WTC11 (cell line): ENCODE measurements around the gene CRYBA4. TPM values are rescaled to one million over a fixed set of nuclear protein-coding genes. Genes with fewer than 3 reads are reported as not detected.

Experiments
- ATAC-seq: fragments of 200-7000 bp; cut with Tn5 transposase; 2 replicates; pipeline ENCODE4 v1.10.0; 2021; ENCODE audit warnings: mild to moderate bottlenecking, moderate library complexity
- CTCF ChIA-PET: fragments of 300-600 bp; sonication (Branson Sonifier 250); formaldehyde crosslinking; loops from one replicate; lab custom pipeline; 2021; ENCODE audit warnings: antibody characterized with exemption; lab: Charles Lee
- POLR2A ChIA-PET: fragments of 350-600 bp; sonication (Branson Sonifier 250); formaldehyde crosslinking; loops from one replicate; lab custom pipeline; 2021; ENCODE audit warnings: antibody characterized with exemption; lab: Charles Lee
- DNase-seq: peaks from one replicate; pipeline ENCODE4 v3.0.0; 2021; ENCODE audit warnings: low spot score
- H3K27ac Mint-ChIP-seq: 2 replicates; pipeline ENCODE4 v1.8.0; 2021; ENCODE audit warnings: mixed read lengths
- H3K27me3 Mint-ChIP-seq: 2 replicates; pipeline ENCODE4 v1.8.0; 2021; ENCODE audit warnings: low read depth, mild to moderate bottlenecking, moderate library complexity, mixed read lengths
- H3K36me3 Mint-ChIP-seq: 2 replicates; pipeline ENCODE4 v1.8.0; 2021; ENCODE audit warnings: mixed read lengths
- H3K4me1 Mint-ChIP-seq: 2 replicates; pipeline ENCODE4 v1.8.0; 2022; ENCODE audit warnings: mixed read lengths
- H3K4me3 Mint-ChIP-seq: 2 replicates; pipeline ENCODE4 v1.8.0; 2021; ENCODE audit warnings: mild to moderate bottlenecking, moderate library complexity, mixed read lengths
- H3K9me3 Mint-ChIP-seq: 2 replicates; pipeline ENCODE4 v1.8.0; 2021; ENCODE audit warnings: mixed read lengths
- ELF4 ChIP-seq: sonication (generic); formaldehyde crosslinking; IDR thresholded peaks from 2 replicates; pipeline ENCODE4 v1.8.1; 2022; ENCODE audit warnings: low read depth, mild to moderate bottlenecking, moderate library complexity, missing genetic modification reagents
- FOXK1 ChIP-seq: sonication (generic); formaldehyde crosslinking; IDR thresholded peaks from 2 replicates; pipeline ENCODE4 v1.8.0; 2022; ENCODE audit warnings: mild to moderate bottlenecking, moderate library complexity, missing genetic modification reagents
- GTF2I ChIP-seq: fragments of 250-450 bp; sonication (Bioruptor Pico); conservative IDR thresholded peaks from 2 replicates; pipeline ENCODE4 v1.4.0; 2021; ENCODE audit warnings: mild to moderate bottlenecking
- HMGA2 ChIP-seq: fragments of 250-450 bp; sonication (Bioruptor Pico); IDR thresholded peaks from 2 replicates; pipeline ENCODE4 v1.4.0; 2021; ENCODE audit warnings: mild to moderate bottlenecking, moderate library complexity
- NFATC4 ChIP-seq: fragments of 250-450 bp; sonication (Bioruptor Pico); IDR thresholded peaks from 2 replicates; pipeline ENCODE4 v1.9.0; 2021; ENCODE audit warnings: mild to moderate bottlenecking
- NFE2L1 ChIP-seq: sonication (generic); formaldehyde crosslinking; IDR thresholded peaks from 2 replicates; pipeline ENCODE4 v1.8.1; 2023; ENCODE audit warnings: missing genetic modification reagents
- NFYB ChIP-seq: sonication (generic); formaldehyde crosslinking; conservative IDR thresholded peaks from 2 replicates; pipeline ENCODE4 v1.8.0; 2022; ENCODE audit warnings: low read depth, missing genetic modification reagents
- NR1H2 ChIP-seq: sonication (generic); formaldehyde crosslinking; IDR thresholded peaks from 2 replicates; pipeline ENCODE4 v1.9.0; 2021; ENCODE audit warnings: mild to moderate bottlenecking, moderate library complexity, missing genetic modification reagents
- SOX15 ChIP-seq: fragments of 250-450 bp; sonication (Bioruptor Pico); IDR thresholded peaks from 2 replicates; pipeline ENCODE4 v1.9.0; 2021; ENCODE audit warnings: mild to moderate bottlenecking
- TEAD4 ChIP-seq: sonication (generic); formaldehyde crosslinking; IDR thresholded peaks from 2 replicates; pipeline ENCODE4 v1.8.0; 2022; ENCODE audit warnings: mild to moderate bottlenecking, missing genetic modification reagents
- TP53 ChIP-seq: sonication (generic); formaldehyde crosslinking; IDR thresholded peaks from 2 replicates; pipeline ENCODE4 v1.8.1; 2023; ENCODE audit warnings: mild to moderate bottlenecking, missing genetic modification reagents
- ZNF121 ChIP-seq: sonication (generic); formaldehyde crosslinking; IDR thresholded peaks from 2 replicates; pipeline ENCODE4 v1.8.0; 2023; ENCODE audit warnings: missing genetic modification reagents
- ZNF232 ChIP-seq: sonication (generic); formaldehyde crosslinking; IDR thresholded peaks from 2 replicates; pipeline ENCODE4 v1.8.0; 2022; ENCODE audit warnings: mild to moderate bottlenecking, missing genetic modification reagents
- ZNF263 ChIP-seq: sonication (generic); formaldehyde crosslinking; IDR thresholded peaks from 2 replicates; pipeline ENCODE4 v1.8.1; 2022; ENCODE audit warnings: low read depth, mild to moderate bottlenecking, moderate library complexity, missing genetic modification reagents
- ZNF396 ChIP-seq: fragments of 250-450 bp; sonication (Bioruptor Pico); IDR thresholded peaks from 2 replicates; pipeline ENCODE4 v1.8.0; 2021; ENCODE audit warnings: mild to moderate bottlenecking, moderate library complexity, borderline replicate concordance
- total RNA-seq: library from RNA; stranded (reverse); gene quantifications from 3 replicates; pipeline ENCODE4 v1.2.3, GENCODE V29; 2021
- TF ChIP-seq, protein P1 (sequence below): sonication (generic); formaldehyde crosslinking; IDR thresholded peaks from 2 replicates; pipeline ENCODE4 v1.8.0; 2022; ENCODE audit warnings: missing genetic modification reagents
- TF ChIP-seq, protein P2 (sequence below): sonication (generic); formaldehyde crosslinking; IDR thresholded peaks from 2 replicates; pipeline ENCODE4 v1.8.1; 2022; ENCODE audit warnings: missing genetic modification reagents, borderline replicate concordance
- TF ChIP-seq, protein P3 (sequence below): sonication (generic); formaldehyde crosslinking; IDR thresholded peaks from 2 replicates; pipeline ENCODE4 v1.8.1; 2022; ENCODE audit warnings: mild to moderate bottlenecking, moderate library complexity, missing genetic modification reagents
- TF ChIP-seq, protein P4 (sequence below): sonication (generic); formaldehyde crosslinking; IDR thresholded peaks from 2 replicates; pipeline ENCODE4 v1.8.0; 2022; ENCODE audit warnings: mild to moderate bottlenecking, missing genetic modification reagents
- TF ChIP-seq, protein P5 (sequence below): sonication (generic); formaldehyde crosslinking; conservative IDR thresholded peaks from 2 replicates; pipeline ENCODE4 v1.8.1; 2023; ENCODE audit warnings: mild to moderate bottlenecking, low read depth, missing genetic modification reagents, moderate library complexity
- TF ChIP-seq, protein P6 (sequence below): sonication (generic); formaldehyde crosslinking; IDR thresholded peaks from 2 replicates; pipeline ENCODE4 v1.8.0; 2022; ENCODE audit warnings: mild to moderate bottlenecking, missing genetic modification reagents

CRYBA4 gene
- total RNA-seq, 1 experiment from 2014 or later = 0.81 TPM

DNA sequence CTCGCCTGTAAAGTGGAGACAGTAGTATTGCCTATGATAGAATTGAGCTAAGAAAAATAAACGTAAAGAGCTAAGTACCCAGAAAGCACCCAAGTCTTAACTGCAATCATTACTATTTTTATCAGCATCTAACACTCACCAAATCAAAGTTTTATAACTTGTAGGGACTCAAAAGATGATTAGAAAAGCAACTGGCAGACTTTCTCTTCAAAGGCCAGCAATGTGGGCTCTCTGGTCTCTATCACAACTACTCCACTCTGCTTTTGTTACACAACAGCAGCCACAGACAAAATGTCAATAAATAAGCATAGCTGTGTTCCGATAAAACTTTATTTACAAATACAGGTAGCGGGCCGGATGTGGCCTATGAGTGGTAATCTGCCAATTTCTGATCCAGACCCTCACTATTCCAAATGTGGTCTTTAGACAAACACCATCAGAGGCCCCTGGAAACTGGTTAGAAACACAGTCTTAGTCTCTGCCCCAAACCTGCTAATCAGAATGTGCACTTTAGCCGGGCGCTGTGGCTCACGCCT lies 40.1 kb upstream of the CRYBA4 start (continued):
- TF ChIP-seq, protein P1, sequence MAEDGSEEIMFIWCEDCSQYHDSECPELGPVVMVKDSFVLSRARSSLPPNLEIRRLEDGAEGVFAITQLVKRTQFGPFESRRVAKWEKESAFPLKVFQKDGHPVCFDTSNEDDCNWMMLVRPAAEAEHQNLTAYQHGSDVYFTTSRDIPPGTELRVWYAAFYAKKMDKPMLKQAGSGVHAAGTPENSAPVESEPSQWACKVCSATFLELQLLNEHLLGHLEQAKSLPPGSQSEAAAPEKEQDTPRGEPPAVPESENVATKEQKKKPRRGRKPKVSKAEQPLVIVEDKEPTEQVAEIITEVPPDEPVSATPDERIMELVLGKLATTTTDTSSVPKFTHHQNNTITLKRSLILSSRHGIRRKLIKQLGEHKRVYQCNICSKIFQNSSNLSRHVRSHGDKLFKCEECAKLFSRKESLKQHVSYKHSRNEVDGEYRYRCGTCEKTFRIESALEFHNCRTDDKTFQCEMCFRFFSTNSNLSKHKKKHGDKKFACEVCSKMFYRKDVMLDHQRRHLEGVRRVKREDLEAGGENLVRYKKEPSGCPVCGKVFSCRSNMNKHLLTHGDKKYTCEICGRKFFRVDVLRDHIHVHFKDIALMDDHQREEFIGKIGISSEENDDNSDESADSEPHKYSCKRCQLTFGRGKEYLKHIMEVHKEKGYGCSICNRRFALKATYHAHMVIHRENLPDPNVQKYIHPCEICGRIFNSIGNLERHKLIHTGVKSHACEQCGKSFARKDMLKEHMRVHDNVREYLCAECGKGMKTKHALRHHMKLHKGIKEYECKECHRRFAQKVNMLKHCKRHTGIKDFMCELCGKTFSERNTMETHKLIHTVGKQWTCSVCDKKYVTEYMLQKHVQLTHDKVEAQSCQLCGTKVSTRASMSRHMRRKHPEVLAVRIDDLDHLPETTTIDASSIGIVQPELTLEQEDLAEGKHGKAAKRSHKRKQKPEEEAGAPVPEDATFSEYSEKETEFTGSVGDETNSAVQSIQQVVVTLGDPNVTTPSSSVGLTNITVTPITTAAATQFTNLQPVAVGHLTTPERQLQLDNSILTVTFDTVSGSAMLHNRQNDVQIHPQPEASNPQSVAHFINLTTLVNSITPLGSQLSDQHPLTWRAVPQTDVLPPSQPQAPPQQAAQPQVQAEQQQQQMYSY (CRISPR knock-in tag) = no peak

DNA sequence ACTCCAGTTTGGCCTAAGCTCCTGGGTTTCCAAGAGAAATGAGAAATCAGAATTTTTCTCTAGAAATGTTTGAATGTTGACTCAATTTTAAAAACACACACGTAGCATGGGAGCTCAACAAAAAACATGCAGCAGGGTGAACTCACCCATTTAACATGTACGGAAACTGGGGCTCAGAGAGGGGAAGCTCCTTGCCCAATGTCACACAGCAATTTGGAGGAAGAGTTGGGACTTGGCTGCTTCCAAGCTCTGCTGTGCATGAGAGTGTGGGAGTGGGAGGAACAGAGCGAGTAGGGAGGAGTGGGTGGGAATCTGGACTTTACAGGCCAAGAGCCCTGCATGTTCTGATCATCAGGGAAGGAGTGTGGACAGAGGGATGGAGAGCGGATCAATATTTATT lies 37.8 kb upstream of the CRYBA4 start:
- POLR2A ChIA-PET = no interaction called here
- CTCF ChIA-PET = interaction anchor here (1.4 to 2.2 kb wide), 2 partner anchors 18 to 26 kb away, joined by 3 to 12 read pairs; no protein-coding TSS in a partner anchor

More for the DNA sequence above, 37.8 kb upstream of the CRYBA4 start:
- Mint-ChIP-seq H3K27ac (peak overlapping the region; percentile 86), H3K27me3 (no peaks in the 10 kb centered on the region), H3K36me3 (peaks cover 26% of the 10 kb centered on the region), H3K4me1 (peaks cover 75% of the 10 kb centered on the region), H3K9me3 (peaks cover 6% of the 10 kb centered on the region; the same call in 1 of the 2 replicates), H3K4me3 (no peak overlapping the region)
- DNase-seq = no peak
- no peak for ATAC-seq
- no peak for TF ChIP-seq SOX15 (CRISPR knock-in tag)
- TF ChIP-seq TP53 (CRISPR knock-in tag) = no peak
- TF ChIP-seq NFATC4 (CRISPR knock-in tag) = no peak
- TF ChIP-seq ZNF263 (CRISPR knock-in tag) = no peak
- TF ChIP-seq GTF2I (CRISPR knock-in tag) = no peak
- TF ChIP-seq, protein P2, sequence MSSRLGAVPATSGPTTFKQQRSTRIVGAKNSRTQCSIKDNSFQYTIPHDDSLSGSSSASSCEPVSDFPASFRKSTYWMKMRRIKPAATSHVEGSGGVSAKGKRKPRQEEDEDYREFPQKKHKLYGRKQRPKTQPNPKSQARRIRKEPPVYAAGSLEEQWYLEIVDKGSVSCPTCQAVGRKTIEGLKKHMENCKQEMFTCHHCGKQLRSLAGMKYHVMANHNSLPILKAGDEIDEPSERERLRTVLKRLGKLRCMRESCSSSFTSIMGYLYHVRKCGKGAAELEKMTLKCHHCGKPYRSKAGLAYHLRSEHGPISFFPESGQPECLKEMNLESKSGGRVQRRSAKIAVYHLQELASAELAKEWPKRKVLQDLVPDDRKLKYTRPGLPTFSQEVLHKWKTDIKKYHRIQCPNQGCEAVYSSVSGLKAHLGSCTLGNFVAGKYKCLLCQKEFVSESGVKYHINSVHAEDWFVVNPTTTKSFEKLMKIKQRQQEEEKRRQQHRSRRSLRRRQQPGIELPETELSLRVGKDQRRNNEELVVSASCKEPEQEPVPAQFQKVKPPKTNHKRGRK (CRISPR knock-in tag) = no peak
- TF ChIP-seq, protein P3, sequence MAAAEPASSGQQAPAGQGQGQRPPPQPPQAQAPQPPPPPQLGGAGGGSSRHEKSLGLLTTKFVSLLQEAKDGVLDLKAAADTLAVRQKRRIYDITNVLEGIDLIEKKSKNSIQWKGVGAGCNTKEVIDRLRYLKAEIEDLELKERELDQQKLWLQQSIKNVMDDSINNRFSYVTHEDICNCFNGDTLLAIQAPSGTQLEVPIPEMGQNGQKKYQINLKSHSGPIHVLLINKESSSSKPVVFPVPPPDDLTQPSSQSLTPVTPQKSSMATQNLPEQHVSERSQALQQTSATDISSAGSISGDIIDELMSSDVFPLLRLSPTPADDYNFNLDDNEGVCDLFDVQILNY (CRISPR knock-in tag) = no peak
- no peak for TF ChIP-seq ZNF396 (CRISPR knock-in tag)
- TF ChIP-seq ELF4 = no peak
- no peak for TF ChIP-seq ZNF232
- TF ChIP-seq FOXK1 (CRISPR knock-in tag) = no peak
- no peak for TF ChIP-seq NFYB (CRISPR knock-in tag)
- TF ChIP-seq, protein P4, sequence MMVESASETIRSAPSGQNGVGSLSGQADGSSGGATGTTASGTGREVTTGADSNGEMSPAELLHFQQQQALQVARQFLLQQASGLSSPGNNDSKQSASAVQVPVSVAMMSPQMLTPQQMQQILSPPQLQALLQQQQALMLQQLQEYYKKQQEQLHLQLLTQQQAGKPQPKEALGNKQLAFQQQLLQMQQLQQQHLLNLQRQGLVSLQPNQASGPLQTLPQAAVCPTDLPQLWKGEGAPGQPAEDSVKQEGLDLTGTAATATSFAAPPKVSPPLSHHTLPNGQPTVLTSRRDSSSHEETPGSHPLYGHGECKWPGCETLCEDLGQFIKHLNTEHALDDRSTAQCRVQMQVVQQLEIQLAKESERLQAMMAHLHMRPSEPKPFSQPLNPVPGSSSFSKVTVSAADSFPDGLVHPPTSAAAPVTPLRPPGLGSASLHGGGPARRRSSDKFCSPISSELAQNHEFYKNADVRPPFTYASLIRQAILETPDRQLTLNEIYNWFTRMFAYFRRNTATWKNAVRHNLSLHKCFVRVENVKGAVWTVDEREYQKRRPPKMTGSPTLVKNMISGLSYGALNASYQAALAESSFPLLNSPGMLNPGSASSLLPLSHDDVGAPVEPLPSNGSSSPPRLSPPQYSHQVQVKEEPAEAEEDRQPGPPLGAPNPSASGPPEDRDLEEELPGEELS (CRISPR knock-in tag) = no peak
- no peak for TF ChIP-seq ZNF121
- TF ChIP-seq, protein P5, sequence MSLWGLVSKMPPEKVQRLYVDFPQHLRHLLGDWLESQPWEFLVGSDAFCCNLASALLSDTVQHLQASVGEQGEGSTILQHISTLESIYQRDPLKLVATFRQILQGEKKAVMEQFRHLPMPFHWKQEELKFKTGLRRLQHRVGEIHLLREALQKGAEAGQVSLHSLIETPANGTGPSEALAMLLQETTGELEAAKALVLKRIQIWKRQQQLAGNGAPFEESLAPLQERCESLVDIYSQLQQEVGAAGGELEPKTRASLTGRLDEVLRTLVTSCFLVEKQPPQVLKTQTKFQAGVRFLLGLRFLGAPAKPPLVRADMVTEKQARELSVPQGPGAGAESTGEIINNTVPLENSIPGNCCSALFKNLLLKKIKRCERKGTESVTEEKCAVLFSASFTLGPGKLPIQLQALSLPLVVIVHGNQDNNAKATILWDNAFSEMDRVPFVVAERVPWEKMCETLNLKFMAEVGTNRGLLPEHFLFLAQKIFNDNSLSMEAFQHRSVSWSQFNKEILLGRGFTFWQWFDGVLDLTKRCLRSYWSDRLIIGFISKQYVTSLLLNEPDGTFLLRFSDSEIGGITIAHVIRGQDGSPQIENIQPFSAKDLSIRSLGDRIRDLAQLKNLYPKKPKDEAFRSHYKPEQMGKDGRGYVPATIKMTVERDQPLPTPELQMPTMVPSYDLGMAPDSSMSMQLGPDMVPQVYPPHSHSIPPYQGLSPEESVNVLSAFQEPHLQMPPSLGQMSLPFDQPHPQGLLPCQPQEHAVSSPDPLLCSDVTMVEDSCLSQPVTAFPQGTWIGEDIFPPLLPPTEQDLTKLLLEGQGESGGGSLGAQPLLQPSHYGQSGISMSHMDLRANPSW (CRISPR knock-in tag) = no peak
- TF ChIP-seq, protein P6, sequence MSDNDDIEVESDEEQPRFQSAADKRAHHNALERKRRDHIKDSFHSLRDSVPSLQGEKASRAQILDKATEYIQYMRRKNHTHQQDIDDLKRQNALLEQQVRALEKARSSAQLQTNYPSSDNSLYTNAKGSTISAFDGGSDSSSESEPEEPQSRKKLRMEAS = no peak
- no peak for TF ChIP-seq TEAD4 (CRISPR knock-in tag)
- TF ChIP-seq NFE2L1 (CRISPR knock-in tag) = no peak
- TF ChIP-seq HMGA2 (CRISPR knock-in tag) = no peak
- no peak for TF ChIP-seq NR1H2 (CRISPR knock-in tag)
